Chondrocyte (in vitro differentiated cells): Measurements from ENCODE around the gene OR4D6. TPM values are rescaled to one million over a fixed set of nuclear protein-coding genes. Genes with fewer than 3 reads are reported as not detected.

ENCODE experiments used
- DNase-seq: peaks from one replicate; pipeline ENCODE4 v3.0.0; 2021; ENCODE audit warnings: mixed read lengths, low spot score
- H3K27ac Mint-ChIP-seq: one replicate; pipeline ENCODE4 v1.8.0; 2021; ENCODE audit warnings: mild to moderate bottlenecking, moderate library complexity, mixed read lengths; ENCODE audit not compliant: unreplicated experiment
- H3K27me3 Mint-ChIP-seq: 2 replicates; pipeline ENCODE4 v1.8.0; 2021; ENCODE audit warnings: low read depth, mixed read lengths
- H3K36me3 Mint-ChIP-seq: 2 replicates; pipeline ENCODE4 v1.8.0; 2021; ENCODE audit warnings: low read depth, mixed read lengths
- H3K4me1 Mint-ChIP-seq: 2 replicates; pipeline ENCODE4 v1.8.0; 2021; ENCODE audit warnings: low read depth, mild to moderate bottlenecking, mixed read lengths
- H3K4me3 Mint-ChIP-seq: one replicate; pipeline ENCODE4 v1.8.0; 2021; ENCODE audit warnings: mild to moderate bottlenecking, moderate library complexity, mixed read lengths; ENCODE audit not compliant: unreplicated experiment
- H3K9me3 Mint-ChIP-seq: 2 replicates; pipeline ENCODE4 v1.8.0; 2021; ENCODE audit warnings: low read depth, mixed read lengths
- CTCF ChIP-seq: fragments of 200-600 bp; sonication (generic); IDR thresholded peaks from 2 replicates; pipeline ENCODE4 v1.5.0; 2021; ENCODE audit warnings: antibody characterized with exemption, mild to moderate bottlenecking, moderate library complexity
- total RNA-seq: library from RNA; stranded (reverse); gene quantifications from 3 replicates; pipeline ENCODE4 v1.2.1, GENCODE V29; 2021

OR4D6 gene
- total RNA-seq, 1 donor from 2014 or later = not detected

GRCh38 chr11:59418156-59418555, 38.6 kb upstream of the OR4D6 start:
- Mint-ChIP-seq H3K27ac (no peak overlapping the region), H3K4me1 (no peaks in the 10 kb centered on the region), H3K36me3 (no peaks in the 10 kb centered on the region), H3K27me3 (peaks cover 12% of the 10 kb centered on the region), H3K9me3 (no peaks in the 10 kb centered on the region), H3K4me3 (no peak overlapping the region)
- DNase-seq = no peak
- no peak for TF ChIP-seq CTCF

- no peaks in the 10 kb centered on the region for H3K36me3 Mint-ChIP-seq
- no peak overlapping the region for H3K27ac Mint-ChIP-seq
- H3K4me1 Mint-ChIP-seq = no peaks in the 10 kb centered on the region
- TF ChIP-seq CTCF = no peak
- H3K9me3 Mint-ChIP-seq = no peaks in the 10 kb centered on the region
- H3K27me3 Mint-ChIP-seq = peaks cover 15% of the 10 kb centered on the region
- no peak for DNase-seq
- H3K4me3 Mint-ChIP-seq = no peak overlapping the region
These were observed 32.9 kb upstream of the OR4D6 start for GRCh38 chr11:59423835-59424234.

- no peaks in the 10 kb centered on the region for H3K36me3 Mint-ChIP-seq
- peaks cover 19% of the 10 kb centered on the region for H3K27me3 Mint-ChIP-seq
- no peaks in the 10 kb centered on the region for H3K4me1 Mint-ChIP-seq
- no peaks in the 10 kb centered on the region for H3K9me3 Mint-ChIP-seq
- no peak overlapping the region for H3K27ac Mint-ChIP-seq
- no peak for DNase-seq
- TF ChIP-seq CTCF = no peak
- no peak overlapping the region for H3K4me3 Mint-ChIP-seq
These were observed 31.6 kb upstream of the OR4D6 start for GRCh38 chr11:59425131-59425530.

- no peak within 1 kb of the TSS for H3K27ac Mint-ChIP-seq
- H3K4me1 Mint-ChIP-seq = no peaks in the 10 kb centered on the region
- DNase-seq = no peak
- no peak for TF ChIP-seq CTCF
- H3K27me3 Mint-ChIP-seq = peaks cover 22% of the 10 kb centered on the region
- H3K36me3 Mint-ChIP-seq = no peaks in the 10 kb centered on the region
- H3K9me3 Mint-ChIP-seq = no peaks in the 10 kb centered on the region
- no peak within 1 kb of the TSS for H3K4me3 Mint-ChIP-seq
These were observed 30.2 kb upstream of the OR4D6 start, which contains the start of gene OR5A2 for GRCh38 chr11:59426361-59427067. OR5A2 (minus strand) TSS chr11:59426413; CDS start chr11:59422953, 3,460 bp downstream.

- no peak overlapping the region for H3K4me3 Mint-ChIP-seq
- no peaks in the 10 kb centered on the region for H3K4me1 Mint-ChIP-seq
- no peak overlapping the region for H3K27ac Mint-ChIP-seq
- peaks cover 27% of the 10 kb centered on the region for H3K27me3 Mint-ChIP-seq
- TF ChIP-seq CTCF = no peak
- no peaks in the 10 kb centered on the region for H3K36me3 Mint-ChIP-seq
- no peak for DNase-seq
- no peaks in the 10 kb centered on the region for H3K9me3 Mint-ChIP-seq
These were observed 29.7 kb upstream of the OR4D6 start for GRCh38 chr11:59427068-59427382.
